Measurements from ENCODE around the gene CACNA1C.

DNA sequence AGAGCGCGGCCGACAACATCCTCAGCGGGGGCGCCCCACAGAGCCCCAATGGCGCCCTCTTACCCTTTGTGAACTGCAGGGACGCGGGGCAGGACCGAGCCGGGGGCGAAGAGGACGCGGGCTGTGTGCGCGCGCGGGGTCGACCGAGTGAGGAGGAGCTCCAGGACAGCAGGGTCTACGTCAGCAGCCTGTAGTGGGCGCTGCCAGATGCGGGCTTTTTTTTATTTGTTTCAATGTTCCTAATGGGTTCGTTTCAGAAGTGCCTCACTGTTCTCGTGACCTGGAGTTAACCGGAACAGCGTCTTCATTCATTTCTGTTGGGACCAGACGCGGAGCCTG lies 638.2 kb downstream of the CACNA1C start:
- no peak for TF ChIP-seq EZH2 (IDR thresholded peaks at IDR 0.05; ENCODE audit: borderline replicate concordance, insufficient read depth, low read depth, low read length, poor library complexity, severe bottlenecking)
- TF ChIP-seq, protein P1, sequence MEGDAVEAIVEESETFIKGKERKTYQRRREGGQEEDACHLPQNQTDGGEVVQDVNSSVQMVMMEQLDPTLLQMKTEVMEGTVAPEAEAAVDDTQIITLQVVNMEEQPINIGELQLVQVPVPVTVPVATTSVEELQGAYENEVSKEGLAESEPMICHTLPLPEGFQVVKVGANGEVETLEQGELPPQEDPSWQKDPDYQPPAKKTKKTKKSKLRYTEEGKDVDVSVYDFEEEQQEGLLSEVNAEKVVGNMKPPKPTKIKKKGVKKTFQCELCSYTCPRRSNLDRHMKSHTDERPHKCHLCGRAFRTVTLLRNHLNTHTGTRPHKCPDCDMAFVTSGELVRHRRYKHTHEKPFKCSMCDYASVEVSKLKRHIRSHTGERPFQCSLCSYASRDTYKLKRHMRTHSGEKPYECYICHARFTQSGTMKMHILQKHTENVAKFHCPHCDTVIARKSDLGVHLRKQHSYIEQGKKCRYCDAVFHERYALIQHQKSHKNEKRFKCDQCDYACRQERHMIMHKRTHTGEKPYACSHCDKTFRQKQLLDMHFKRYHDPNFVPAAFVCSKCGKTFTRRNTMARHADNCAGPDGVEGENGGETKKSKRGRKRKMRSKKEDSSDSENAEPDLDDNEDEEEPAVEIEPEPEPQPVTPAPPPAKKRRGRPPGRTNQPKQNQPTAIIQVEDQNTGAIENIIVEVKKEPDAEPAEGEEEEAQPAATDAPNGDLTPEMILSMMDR (IDR thresholded peaks at IDR 0.05) = no peak

Data from B cell (primary cell).